Glutamatergic neuron (in vitro differentiated cells): ENCODE measurements around the gene DMRTB1. TPM values are rescaled to one million over a fixed set of nuclear protein-coding genes. Genes with fewer than 3 reads are reported as not detected.

Source experiments
- DNase-seq: peaks from one replicate; pipeline ENCODE4 v3.0.0; 2022
- H3K27ac Mint-ChIP-seq: one replicate; pipeline ENCODE4 v1.8.0; 2020; ENCODE audit warnings: mild to moderate bottlenecking, mixed read lengths, inconsistent platforms; ENCODE audit not compliant: unreplicated experiment
- H3K27me3 Mint-ChIP-seq: one replicate; pipeline ENCODE4 v1.8.0; 2020; ENCODE audit warnings: mild to moderate bottlenecking, moderate library complexity, mixed read lengths, inconsistent platforms; ENCODE audit not compliant: unreplicated experiment
- H3K36me3 Mint-ChIP-seq: one replicate; pipeline ENCODE4 v1.8.0; 2020; ENCODE audit warnings: mild to moderate bottlenecking, mixed read lengths, inconsistent platforms; ENCODE audit not compliant: unreplicated experiment
- H3K4me1 Mint-ChIP-seq: one replicate; pipeline ENCODE4 v1.8.0; 2020; ENCODE audit warnings: mild to moderate bottlenecking, low read depth, mixed read lengths, inconsistent platforms; ENCODE audit not compliant: unreplicated experiment
- H3K4me3 Mint-ChIP-seq: one replicate; pipeline ENCODE4 v1.8.0; 2020; ENCODE audit warnings: mild to moderate bottlenecking, mixed read lengths, inconsistent platforms; ENCODE audit not compliant: unreplicated experiment
- H3K9me3 Mint-ChIP-seq: one replicate; pipeline ENCODE4 v1.8.0; 2020; ENCODE audit warnings: mild to moderate bottlenecking, moderate library complexity, mixed read lengths, inconsistent platforms; ENCODE audit not compliant: unreplicated experiment
- CTCF ChIP-seq: fragments of 200-600 bp; sonication (generic); IDR thresholded peaks from one replicate; pipeline ENCODE4 v1.5.0; 2021; ENCODE audit not compliant: partially characterized antibody, unreplicated experiment
- total RNA-seq: library from RNA; stranded (reverse); fragmentation: NEBNext Ultra II Directional; extraction: Animal tissue kit (Norgen Biotek cat#: 25700); gene quantifications from one replicate; pipeline ENCODE4 v1.2.1, GENCODE V29; 2021; ENCODE audit not compliant: unreplicated experiment

The DMRTB1 gene
- total RNA-seq, 1 donor from 2014 or later = not detected

DNA sequence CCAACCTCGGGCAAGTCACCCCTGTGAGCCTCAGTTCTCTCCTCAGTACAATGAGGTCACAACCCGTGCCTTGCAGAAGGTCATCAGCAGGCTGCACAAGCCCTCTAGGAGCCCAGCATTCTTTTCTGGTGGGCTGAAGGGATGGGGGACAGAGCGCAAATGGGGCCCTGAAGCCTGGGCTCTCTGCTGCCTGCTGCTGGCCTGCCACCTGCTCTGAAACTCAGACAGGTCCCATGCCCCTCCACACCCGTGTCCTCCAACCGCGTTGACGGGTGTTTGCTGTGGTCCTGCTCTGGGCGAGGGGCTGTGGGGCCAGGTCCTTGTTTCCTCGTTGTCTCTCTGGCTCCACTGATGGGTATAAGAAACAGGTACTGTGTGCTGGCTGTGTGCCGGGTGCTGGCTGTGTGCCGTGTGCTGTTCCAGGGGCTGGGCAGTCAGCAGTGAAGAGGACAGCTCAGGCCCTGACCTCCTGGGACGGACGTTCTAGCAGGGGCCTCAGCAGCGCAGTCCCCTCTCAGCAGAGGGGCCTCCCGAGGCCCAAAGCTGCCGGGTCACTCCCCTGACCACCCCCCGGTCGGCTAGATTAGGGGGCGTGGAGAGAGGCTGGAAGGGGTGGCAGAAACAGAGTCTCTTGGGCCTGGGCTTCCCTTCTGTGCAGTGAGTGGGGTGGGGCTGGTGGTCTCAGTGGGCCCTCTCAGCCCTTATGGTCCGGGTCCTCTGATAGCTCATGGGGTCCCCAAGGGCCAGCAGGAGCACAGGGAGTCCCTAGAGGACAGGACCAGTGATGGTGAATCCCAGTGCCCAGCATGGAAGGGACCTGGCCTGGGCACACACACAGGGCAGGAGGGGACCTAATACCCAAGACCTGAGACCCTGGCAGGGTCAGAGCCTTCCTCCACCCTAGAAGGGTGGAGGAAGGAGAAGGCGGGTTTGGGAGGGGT, 42.1 kb downstream of the DMRTB1 start:
- Mint-ChIP-seq H3K4me1 (peaks cover 21% of the 10 kb centered on the region), H3K9me3 (no peaks in the 10 kb centered on the region), H3K4me3 (no peak overlapping the region), H3K27ac (no peak overlapping the region), H3K27me3 (peaks cover 8% of the 10 kb centered on the region), H3K36me3 (no peaks in the 10 kb centered on the region)
- DNase-seq = no peak
- no peak for TF ChIP-seq CTCF

DNA sequence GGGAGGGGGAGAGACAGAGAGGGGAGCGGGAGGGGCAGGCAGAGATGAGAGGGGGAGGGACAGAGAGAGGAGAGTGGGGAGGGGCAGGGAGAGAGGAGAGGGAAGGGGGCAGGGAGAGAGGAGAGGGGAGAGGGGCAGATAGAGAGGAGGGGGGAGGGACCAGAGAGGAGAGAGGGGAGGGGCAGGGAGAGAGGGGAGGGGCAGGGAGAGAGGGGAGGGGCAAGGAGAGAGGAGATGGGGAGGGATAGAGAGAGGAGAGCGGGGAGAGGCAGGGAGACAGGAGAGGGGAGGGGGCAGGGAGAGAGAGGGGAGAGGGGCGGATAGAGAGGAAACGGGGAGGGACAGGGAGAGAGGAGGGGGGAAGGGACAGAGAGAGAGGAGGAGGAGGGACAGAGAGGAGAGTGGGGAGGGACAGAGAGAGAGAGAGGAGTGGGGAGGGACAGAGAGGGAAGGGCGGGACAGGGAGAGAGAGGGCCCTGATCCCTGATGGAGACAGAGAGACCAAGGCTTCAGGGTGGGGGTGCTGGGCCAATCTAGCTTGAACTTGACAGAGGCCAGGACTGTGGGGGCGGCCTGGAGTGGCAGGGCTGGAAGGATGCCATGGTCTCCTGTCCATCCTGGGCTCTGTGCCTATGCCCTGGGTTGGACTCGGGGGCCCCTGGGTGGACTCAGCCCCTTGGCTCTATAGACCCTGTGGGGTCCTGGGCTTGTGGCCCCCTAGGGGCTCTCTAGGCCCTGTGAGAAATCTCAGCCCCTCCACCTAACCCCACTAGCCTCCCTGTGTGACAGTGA, 43.6 kb downstream of the DMRTB1 start:
- Mint-ChIP-seq H3K27me3 (peaks cover 8% of the 10 kb centered on the region), H3K36me3 (no peaks in the 10 kb centered on the region), H3K9me3 (no peaks in the 10 kb centered on the region), H3K4me1 (peaks cover 24% of the 10 kb centered on the region), H3K4me3 (no peak overlapping the region), H3K27ac (no peak overlapping the region)
- TF ChIP-seq CTCF = no peak
- DNase-seq = peak; percentile 56

GRCh38 chr1:53503433-53504217, 44.4 kb downstream of the DMRTB1 start:
- H3K9me3 Mint-ChIP-seq = no peaks in the 10 kb centered on the region
- no peak for DNase-seq
- no peak for TF ChIP-seq CTCF
- H3K27me3 Mint-ChIP-seq = peaks cover 8% of the 10 kb centered on the region
- no peaks in the 10 kb centered on the region for H3K36me3 Mint-ChIP-seq
- no peak overlapping the region for H3K4me3 Mint-ChIP-seq
- H3K4me1 Mint-ChIP-seq = peaks cover 24% of the 10 kb centered on the region
- H3K27ac Mint-ChIP-seq = peak overlapping the region; percentile 1

- TF ChIP-seq CTCF = no peak
- peaks cover 22% of the 10 kb centered on the region for H3K4me1 Mint-ChIP-seq
- H3K27ac Mint-ChIP-seq = no peak overlapping the region
- no peak for DNase-seq
- no peaks in the 10 kb centered on the region for H3K36me3 Mint-ChIP-seq
- no peaks in the 10 kb centered on the region for H3K9me3 Mint-ChIP-seq
- H3K4me3 Mint-ChIP-seq = no peak overlapping the region
- peaks cover 2% of the 10 kb centered on the region for H3K27me3 Mint-ChIP-seq
Observed at GRCh38 chr1:53504901-53505300, 45.7 kb downstream of the DMRTB1 start.
